Hepatocyte (in vitro differentiated cells): ENCODE data around the gene DNTT. TPM values are rescaled to one million over a fixed set of nuclear protein-coding genes. Genes with fewer than 3 reads are reported as not detected.

ENCODE experiments used
- DNase-seq: peaks from one replicate; pipeline ENCODE4 v3.0.0-alpha.2; 2016; ENCODE audit warnings: low spot score
- H2AFZ ChIP-seq: fragments of 200-600 bp; sonication (generic); 2 replicates; pipeline ENCODE4 v1.6.0; 2016; ENCODE audit warnings: antibody characterized with exemption, mild to moderate bottlenecking
- H3K27ac ChIP-seq: fragments of 200-600 bp; sonication (generic); 2 replicates; pipeline ENCODE4 v1.5.1; 2016; ENCODE audit warnings: mild to moderate bottlenecking
- H3K27me3 ChIP-seq: fragments of 200-600 bp; sonication (generic); 2 replicates; pipeline ENCODE4 v1.6.1; 2016
- H3K36me3 ChIP-seq: fragments of 200-600 bp; sonication (generic); replicated peaks from 2 replicates; pipeline ENCODE4 v1.5.1; 2016; ENCODE audit warnings: low read depth; ENCODE audit not compliant: insufficient read depth
- H3K4me1 ChIP-seq: fragments of 200-600 bp; sonication (generic); 2 replicates; pipeline ENCODE4 v1.5.1; 2016; ENCODE audit warnings: mild to moderate bottlenecking, moderate library complexity; ENCODE audit not compliant: insufficient read depth
- H3K4me2 ChIP-seq: fragments of 200-600 bp; sonication (generic); 2 replicates; pipeline ENCODE4 v1.6.0; 2016
- H3K4me3 ChIP-seq: fragments of 200-600 bp; sonication (generic); 2 replicates; pipeline ENCODE4 v1.5.1; 2016; ENCODE audit warnings: mild to moderate bottlenecking
- H3K79me2 ChIP-seq: fragments of 200-600 bp; sonication (generic); 2 replicates; pipeline ENCODE4 v1.6.0; 2017; ENCODE audit warnings: mild to moderate bottlenecking
- H3K9me2 ChIP-seq: fragments of 200-600 bp; sonication (generic); replicated peaks from 2 replicates; pipeline ENCODE4 v1.6.0; 2017; ENCODE audit warnings: mild to moderate bottlenecking; ENCODE audit not compliant: insufficient read depth
- H3K9me3 ChIP-seq: fragments of 200-600 bp; sonication (generic); 2 replicates; pipeline ENCODE4 v1.5.1; 2016; ENCODE audit warnings: low read depth, mild to moderate bottlenecking
- H4K20me1 ChIP-seq: fragments of 200-600 bp; sonication (generic); 2 replicates; pipeline ENCODE4 v1.6.0; 2016; ENCODE audit warnings: mild to moderate bottlenecking; ENCODE audit not compliant: insufficient read depth, poor library complexity, severe bottlenecking
- EZH2 ChIP-seq: fragments of 200-600 bp; sonication (generic); IDR thresholded peaks from 2 replicates; pipeline ENCODE4 v1.6.1; 2016; ENCODE audit warnings: antibody characterized with exemption, mild to moderate bottlenecking, borderline replicate concordance
- EZH2phosphoT487 ChIP-seq: fragments of 200-600 bp; sonication (generic); IDR thresholded peaks from one replicate; pipeline ENCODE4 v1.6.1; 2018; ENCODE audit warnings: antibody characterized with exemption, mild to moderate bottlenecking, low read depth, moderate library complexity; ENCODE audit not compliant: unreplicated experiment, severe bottlenecking
- WGBS: methylation state at CpG from one replicate; pipeline ENCODE4 v1.1.6; 2016; ENCODE audit warnings: low lambda C conversion rate; ENCODE audit errors: missing lambda C conversion rate; 5-methylcytosine and 5-hydroxymethylcytosine counted together
- polyA plus RNA-seq: library from polyadenylated mRNA; unstranded; fragments of >200 nt; fragmentation: Nextera tagmentation; extraction: Ambion mirVana; gene quantifications from 2 replicates; pipeline ENCODE4 v1.2.1, GENCODE V29; 2016
- total RNA-seq: library from RNA; depleted of rRNA; stranded (reverse); fragments of >200 nt; gene quantifications from 2 replicates; pipeline ENCODE4 v1.2.3, GENCODE V29; 2014
- TF ChIP-seq, protein P1 (sequence below): fragments of 200-600 bp; sonication (generic); IDR thresholded peaks from 2 replicates; pipeline ENCODE4 v1.5.1; 2016; ENCODE audit warnings: antibody characterized with exemption, mild to moderate bottlenecking; ENCODE audit not compliant: poor library complexity

Gene DNTT
- total and polyA plus RNA-seq, 2 experiments from 2014 or later = 0.10 TPM; not detected in 1

DNA sequence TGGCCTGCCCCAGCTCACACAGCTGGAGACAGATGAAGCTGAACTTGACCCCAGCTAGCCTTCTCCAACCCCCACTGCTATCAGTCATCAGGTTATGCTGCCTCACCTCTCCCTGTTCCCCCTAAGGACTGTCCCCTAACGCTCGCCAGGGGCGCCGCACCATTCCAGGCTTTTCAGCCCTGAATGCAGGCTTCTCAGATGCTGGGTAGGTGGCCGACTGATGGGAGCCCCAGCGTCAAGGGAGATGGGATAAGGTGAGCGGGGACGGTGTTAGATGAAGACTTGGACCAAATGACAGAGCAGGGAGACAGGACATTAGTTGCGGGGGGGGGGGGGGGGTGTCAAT lies 70.4 kb downstream of the DNTT start:
- H3K27ac ChIP-seq = no peak overlapping the region
- peak overlapping the region; percentile 76 for H3K4me2 ChIP-seq
- no peaks in the 10 kb centered on the region for H3K79me2 ChIP-seq
- 28% methylated on average over 8 of the region's 9 CpGs for WGBS
- H3K4me3 ChIP-seq = no peak overlapping the region
- H3K36me3 ChIP-seq = no peaks in the 10 kb centered on the region
- no peaks in the 10 kb centered on the region for H3K27me3 ChIP-seq
- H3K4me1 ChIP-seq = no peaks in the 10 kb centered on the region
- peak overlapping the region; percentile 6 for H2AFZ ChIP-seq
- no peaks in the 10 kb centered on the region for H3K9me3 ChIP-seq
- no peaks in the 10 kb centered on the region for H3K9me2 ChIP-seq
- H4K20me1 ChIP-seq = no peaks in the 10 kb centered on the region
- DNase-seq = no peak
- no peak for TF ChIP-seq EZH2phosphoT487
- TF ChIP-seq, protein P1, sequence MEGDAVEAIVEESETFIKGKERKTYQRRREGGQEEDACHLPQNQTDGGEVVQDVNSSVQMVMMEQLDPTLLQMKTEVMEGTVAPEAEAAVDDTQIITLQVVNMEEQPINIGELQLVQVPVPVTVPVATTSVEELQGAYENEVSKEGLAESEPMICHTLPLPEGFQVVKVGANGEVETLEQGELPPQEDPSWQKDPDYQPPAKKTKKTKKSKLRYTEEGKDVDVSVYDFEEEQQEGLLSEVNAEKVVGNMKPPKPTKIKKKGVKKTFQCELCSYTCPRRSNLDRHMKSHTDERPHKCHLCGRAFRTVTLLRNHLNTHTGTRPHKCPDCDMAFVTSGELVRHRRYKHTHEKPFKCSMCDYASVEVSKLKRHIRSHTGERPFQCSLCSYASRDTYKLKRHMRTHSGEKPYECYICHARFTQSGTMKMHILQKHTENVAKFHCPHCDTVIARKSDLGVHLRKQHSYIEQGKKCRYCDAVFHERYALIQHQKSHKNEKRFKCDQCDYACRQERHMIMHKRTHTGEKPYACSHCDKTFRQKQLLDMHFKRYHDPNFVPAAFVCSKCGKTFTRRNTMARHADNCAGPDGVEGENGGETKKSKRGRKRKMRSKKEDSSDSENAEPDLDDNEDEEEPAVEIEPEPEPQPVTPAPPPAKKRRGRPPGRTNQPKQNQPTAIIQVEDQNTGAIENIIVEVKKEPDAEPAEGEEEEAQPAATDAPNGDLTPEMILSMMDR = no peak
- no peak for TF ChIP-seq EZH2

DNA sequence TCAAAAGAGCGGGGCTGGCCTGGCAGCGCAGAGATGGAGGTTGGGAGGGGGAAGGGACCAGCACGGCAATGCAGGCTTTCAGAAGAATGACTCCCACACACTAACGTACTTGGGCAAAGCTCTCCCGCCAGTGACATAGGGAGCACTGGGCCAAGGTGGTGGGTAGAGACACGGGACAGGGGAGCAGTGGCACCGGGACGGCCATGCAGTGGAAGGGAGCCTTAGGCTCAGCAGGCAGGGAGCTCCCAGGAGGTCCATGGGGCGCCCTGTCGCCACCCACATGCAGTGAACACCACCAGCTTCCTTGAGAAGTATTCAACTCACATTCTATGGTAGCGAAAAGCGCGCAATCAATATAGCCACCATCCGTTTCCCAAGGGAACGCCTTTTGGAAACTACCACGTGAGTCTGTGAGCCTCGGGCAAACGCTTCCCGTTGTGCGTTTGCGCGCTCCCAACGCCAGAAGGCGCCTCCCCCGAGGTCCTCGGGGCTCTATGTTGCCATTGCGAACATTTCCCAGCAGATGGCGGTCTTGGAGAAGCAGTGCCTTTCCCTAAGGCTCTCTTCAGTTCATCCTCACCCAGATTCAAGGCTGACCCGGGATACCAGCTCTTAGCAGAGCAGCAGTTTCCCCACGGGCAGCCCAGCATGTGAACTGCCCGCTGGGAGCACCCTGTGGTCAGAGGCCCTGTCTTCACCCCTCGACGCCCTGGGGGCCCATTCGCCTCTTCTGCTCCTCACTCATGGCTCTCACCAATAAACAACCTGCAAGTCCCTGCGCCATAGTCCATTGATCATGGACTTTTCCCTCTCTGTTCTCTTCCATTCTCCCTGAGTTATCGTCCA lies 71.0 kb downstream of the DNTT start:
- Histone ChIP-seq H3K27me3 (no peaks in the 10 kb centered on the region), H3K27ac (no peak overlapping the region), H3K4me1 (no peaks in the 10 kb centered on the region), H3K9me2 (no peaks in the 10 kb centered on the region), H3K4me2 (peak overlapping the region; percentile 76), H2AFZ (peak overlapping the region; percentile 6), H3K9me3 (no peaks in the 10 kb centered on the region), H4K20me1 (no peaks in the 10 kb centered on the region), H3K79me2 (no peaks in the 10 kb centered on the region), H3K36me3 (no peaks in the 10 kb centered on the region), H3K4me3 (no peak overlapping the region)
- 11% methylated on average over 35 of the region's 36 CpGs for WGBS
- TF ChIP-seq, protein P1 = peak; percentile 98
- TF ChIP-seq EZH2phosphoT487 = no peak
- no peak for TF ChIP-seq EZH2
- peak; percentile 95 for DNase-seq

DNA sequence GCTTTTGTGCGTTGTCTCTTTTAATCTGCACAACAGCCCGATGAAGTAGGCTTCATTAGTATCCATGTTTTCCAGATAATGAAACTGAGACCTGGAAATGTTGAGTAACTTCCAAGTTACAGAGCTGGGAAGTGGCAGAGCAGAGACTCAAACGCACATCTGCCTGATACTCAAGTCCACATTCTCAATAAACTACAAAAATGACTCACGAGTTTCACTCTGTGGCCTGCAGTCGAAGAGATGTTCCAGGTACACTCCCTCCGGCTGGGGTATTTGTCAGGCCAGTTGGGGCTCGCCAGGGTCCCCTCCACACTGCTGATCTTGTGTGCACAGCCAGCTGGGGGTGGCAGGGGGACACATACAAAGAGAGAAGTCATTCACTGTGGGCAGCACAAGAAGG lies 72.2 kb downstream of the DNTT start:
- Histone ChIP-seq H3K27me3 (no peaks in the 10 kb centered on the region), H3K4me3 (no peak overlapping the region), H2AFZ (no peak overlapping the region), H3K4me2 (no peak overlapping the region), H3K9me2 (no peaks in the 10 kb centered on the region), H3K27ac (no peak overlapping the region), H3K4me1 (no peaks in the 10 kb centered on the region), H3K9me3 (no peaks in the 10 kb centered on the region), H3K36me3 (no peaks in the 10 kb centered on the region), H4K20me1 (no peaks in the 10 kb centered on the region), H3K79me2 (no peaks in the 10 kb centered on the region)
- no peak for TF ChIP-seq EZH2phosphoT487
- TF ChIP-seq EZH2 = no peak
- TF ChIP-seq, protein P1 = no peak
- WGBS = 63% methylated on average over 7 of the region's 7 CpGs
- DNase-seq = no peak
